Prostate gland (tissue), 2 donors: ENCODE results near the gene PCK2. TPM values are rescaled to one million over a fixed set of nuclear protein-coding genes. Genes with fewer than 3 reads are reported as not detected.

Experiments
- DNase-seq: peaks from one replicate; pipeline ENCODE4 v3.0.0-alpha.2; 2019; ENCODE audit warnings: low spot score
- H3K27ac ChIP-seq, 2 donors: fragments of 200-600 bp; sonication (generic); 2 replicates each; pipeline ENCODE4 v1.5.1; 2017 to 2019
- H3K27me3 ChIP-seq: fragments of 200-600 bp; sonication (generic); replicated peaks from 2 replicates; pipeline ENCODE4 v1.5.1; 2019; ENCODE audit not compliant: insufficient read depth
- H3K36me3 ChIP-seq, 2 donors: fragments of 200-600 bp; sonication (generic); 1 replicate in 1 of 2; 2 replicates in 1 of 2; pipeline versions ENCODE4 v1.5.1 to v1.8.1; 2017 to 2019
- H3K4me1 ChIP-seq: fragments of 200-600 bp; sonication (generic); replicated peaks from 2 replicates; pipeline ENCODE4 v1.5.1; 2019
- H3K4me3 ChIP-seq, 2 donors: fragments of 200-600 bp; sonication (generic); 2 replicates each; pipeline ENCODE4 v1.5.1; 2017 to 2019
- H3K9me3 ChIP-seq: fragments of 200-600 bp; sonication (generic); 2 replicates; pipeline ENCODE4 v1.5.1; 2017
- CTCF ChIP-seq, 4 experiments: fragments of 200-600 bp in 2 of 4; fragments of 450-650 bp in 2 of 4; sonication (generic) in 2 of 4; IDR thresholded peaks; 1 replicate in 3 of 4; 2 replicates in 1 of 4; pipeline ENCODE4 v1.5.1; 2016 to 2019; ENCODE audit warnings: antibody characterized with exemption in 4 of 4, mild to moderate bottlenecking in 2 of 4, moderate library complexity in 2 of 4
- POLR2A ChIP-seq: fragments of 450-650 bp; IDR thresholded peaks from one replicate; pipeline ENCODE4 v1.6.1; 2016; ENCODE audit warnings: antibody characterized with exemption, mild to moderate bottlenecking
- POLR2AphosphoS5 ChIP-seq: sonication (generic); formaldehyde crosslinking; IDR thresholded peaks from one replicate; pipeline ENCODE4 v1.6.1; 2017; ENCODE audit warnings: antibody characterized with exemption
- WGBS: methylation state at CpG from one replicate; pipeline ENCODE4 v1.1.5; 2018; 5-methylcytosine and 5-hydroxymethylcytosine counted together
- intact Hi-C: fragments of 100-400 bp; cut with DNase I; formaldehyde crosslinking; loops from one replicate; pipeline ENCODE4 v1.14.2; 2022
- total RNA-seq, 2 donors: library from RNA; depleted of rRNA; stranded (reverse); fragments of >200 nt; gene quantifications; one replicate each; pipeline ENCODE4 v1.1.0, GENCODE V29; 2016

The PCK2 gene
- total RNA-seq, 2 donors from 2014 or later: 15.4 to 21.8 TPM

GRCh38 chr14:24123424-24124417 lies 29.6 kb downstream of the PCK2 start:
- H3K36me3 ChIP-seq: peaks cover 13 to 40% of the 10 kb centered on the region in 2 donors
- intact Hi-C loops: no loop called here
- WGBS: 78% methylated on average over 9 of the region's 9 CpGs
- H3K27ac ChIP-seq: no peak overlapping the region
- H3K4me3 ChIP-seq: no peak overlapping the region
- no peak for TF ChIP-seq POLR2AphosphoS5
- no peak for TF ChIP-seq POLR2A
- TF ChIP-seq CTCF (IDR thresholded peaks at IDR 0.05): no peak
- H3K27me3 ChIP-seq: no peaks in the 10 kb centered on the region
- DNase-seq: no peak
- no peaks in the 10 kb centered on the region for H3K9me3 ChIP-seq
- no peaks in the 10 kb centered on the region for H3K4me1 ChIP-seq

GRCh38 chr14:24126939-24127338 lies 32.8 kb downstream of the PCK2 start:
- Histone ChIP-seq H3K9me3 (no peaks in the 10 kb centered on the region), H3K27ac (no peak overlapping the region), H3K4me1 (no peaks in the 10 kb centered on the region), H3K4me3 (no peak overlapping the region), H3K27me3 (no peaks in the 10 kb centered on the region), H3K36me3 (peaks cover 0 to 15% of the 10 kb centered on the region in 2 donors)
- intact Hi-C loops: no loop called here
- no peak for DNase-seq
- TF ChIP-seq CTCF (IDR thresholded peaks at IDR 0.05) (no peak), POLR2A (no peak), POLR2AphosphoS5 (no peak)

- H3K4me1 ChIP-seq: no peaks in the 10 kb centered on the region
- no peak overlapping the region for H3K27ac ChIP-seq
- H3K36me3 ChIP-seq: peaks cover 0 to 14% of the 10 kb centered on the region in 2 donors
- DNase-seq: no peak
- H3K9me3 ChIP-seq: no peaks in the 10 kb centered on the region
- WGBS: 84% methylated on average over 2 of the region's 2 CpGs
- TF ChIP-seq POLR2AphosphoS5: no peak
- TF ChIP-seq POLR2A: no peak
- TF ChIP-seq CTCF (IDR thresholded peaks at IDR 0.05): no peak
- no peaks in the 10 kb centered on the region for H3K27me3 ChIP-seq
- intact Hi-C loops: no loop called here
- no peak overlapping the region for H3K4me3 ChIP-seq
Observed at GRCh38 chr14:24127673-24128072, 33.6 kb downstream of the PCK2 start.

GRCh38 chr14:24129410-24129998 lies 35.4 kb downstream of the PCK2 start:
- TF ChIP-seq CTCF (IDR thresholded peaks at IDR 0.05) (no peak), POLR2A (no peak), POLR2AphosphoS5 (no peak)
- Histone ChIP-seq H3K27ac (no peak overlapping the region), H3K4me1 (no peaks in the 10 kb centered on the region), H3K9me3 (no peaks in the 10 kb centered on the region), H3K27me3 (no peaks in the 10 kb centered on the region), H3K36me3 (no peaks in the 10 kb centered on the region), H3K4me3 (no peak overlapping the region)
- 85% methylated on average over 8 of the region's 8 CpGs for WGBS
- intact Hi-C loops: no loop called here
- DNase-seq: no peak

GRCh38 chr14:24130380-24130716 lies 36.2 kb downstream of the PCK2 start, which contains the start of gene FITM1:
Gene FITM1 (plus strand): TSS chr14:24130659. CDS start chr14:24131564, 905 bp downstream.
- Histone ChIP-seq H3K27ac (no peak within 1 kb of the TSS), H3K27me3 (no peaks in the 10 kb centered on the region), H3K4me3 (no peak within 1 kb of the TSS), H3K9me3 (no peaks in the 10 kb centered on the region), H3K4me1 (no peaks in the 10 kb centered on the region), H3K36me3 (no peaks in the 10 kb centered on the region)
- DNase-seq: no peak
- TF ChIP-seq POLR2AphosphoS5 (no peak), CTCF (IDR thresholded peaks at IDR 0.05) (no peak), POLR2A (no peak)
- WGBS: 89% methylated on average over 5 of the region's 5 CpGs
- intact Hi-C loops: no loop called here
